Inferior parietal cortex (tissue), 1 donor: ENCODE measurements around the gene KCNQ4.
A peak's percentile ranks its signal among the peaks of the same experiment; 100 is the strongest.

Source experiments
- DNase-seq: peaks from one replicate; pipeline ENCODE4 v3.0.0-alpha.2; 2016; ENCODE audit errors: extremely low spot score

KCNQ4 gene

GRCh38 chr1:40857737-40858136 is 74.2 kb downstream of the KCNQ4 start:
- DNase-seq, result no peak

- no peak for DNase-seq
Measured at GRCh38 chr1:40858856-40859416, 75.3 kb downstream of the KCNQ4 start.

- no peak for DNase-seq
Measured at GRCh38 chr1:40860706-40861223, 77.2 kb downstream of the KCNQ4 start.

- no peak for DNase-seq
Measured at GRCh38 chr1:40861224-40862003, 77.8 kb downstream of the KCNQ4 start.

GRCh38 chr1:40862008-40862863 is 78.6 kb downstream of the KCNQ4 start, which contains the start of gene CITED4:
TSS of gene CITED4 (minus strand) at chr1:40862363. CDS start at chr1:40862127, 236 bp downstream.
- peak; percentile 92 for DNase-seq

GRCh38 chr1:40868051-40868723 is 84.6 kb downstream of the KCNQ4 start:
- DNase-seq, result no peak

- no peak for DNase-seq
Measured at GRCh38 chr1:40870135-40870728, 86.6 kb downstream of the KCNQ4 start.

- no peak for DNase-seq
Measured at GRCh38 chr1:40872276-40872675, 88.7 kb downstream of the KCNQ4 start.

GRCh38 chr1:40873863-40874472 is 90.4 kb downstream of the KCNQ4 start:
- no peak for DNase-seq

- DNase-seq, result no peak
Measured at GRCh38 chr1:40876436-40876761, 92.8 kb downstream of the KCNQ4 start.

- no peak for DNase-seq
Measured at GRCh38 chr1:40876891-40877290, 93.3 kb downstream of the KCNQ4 start.

GRCh38 chr1:40877698-40878097 is 94.1 kb downstream of the KCNQ4 start:
- DNase-seq, result no peak

GRCh38 chr1:40878906-40879305 is 95.3 kb downstream of the KCNQ4 start:
- DNase-seq, result no peak

- no peak for DNase-seq
Measured at GRCh38 chr1:40879482-40880175, 96.0 kb downstream of the KCNQ4 start.

GRCh38 chr1:40880813-40881549 is 97.4 kb downstream of the KCNQ4 start:
- no peak for DNase-seq

GRCh38 chr1:40884055-40884795 is 100.6 kb downstream of the KCNQ4 start:
- no peak for DNase-seq

- no peak for DNase-seq
Measured at GRCh38 chr1:40886318-40887011, 102.9 kb downstream of the KCNQ4 start.

- DNase-seq, result no peak
Measured at GRCh38 chr1:40887012-40887378, 103.4 kb downstream of the KCNQ4 start.
